Stimulated activated memory B cell treated with anti-CD40 and anti-IgM and Interleukin-4, amounts not matched to agents 10 μg/mL and 1 μg/mL and 100 μg/mL, for 72 hours (primary cell): Measurements from ENCODE around the gene GOLGA6L10.
"Not testable (repeated sequence)": the region's sequence is repeated elsewhere in the genome, so short reads cannot be mapped to it uniquely, and the experiment has no call there.

ENCODE experiments used
- ATAC-seq: fragments of 150-1000 bp; cut with Tn5 transposase; 2 replicates; pipeline ENCODE4 v1.10.0; 2021
- H3K27ac Mint-ChIP-seq: one replicate; pipeline ENCODE4 v1.8.0; 2022; ENCODE audit warnings: mild to moderate bottlenecking, mixed read lengths
- H3K27me3 Mint-ChIP-seq: one replicate; pipeline ENCODE4 v1.8.0; 2022; ENCODE audit warnings: mixed read lengths
- H3K36me3 Mint-ChIP-seq: one replicate; pipeline ENCODE4 v1.8.0; 2022; ENCODE audit warnings: mixed read lengths
- H3K4me1 Mint-ChIP-seq: one replicate; pipeline ENCODE4 v1.8.0; 2022; ENCODE audit warnings: mixed read lengths
- H3K4me3 Mint-ChIP-seq: one replicate; pipeline ENCODE4 v1.8.0; 2022; ENCODE audit warnings: mild to moderate bottlenecking, moderate library complexity, mixed read lengths
- H3K9me3 Mint-ChIP-seq: one replicate; pipeline ENCODE4 v1.8.0; 2022; ENCODE audit warnings: mixed read lengths

The GOLGA6L10 gene

DNA sequence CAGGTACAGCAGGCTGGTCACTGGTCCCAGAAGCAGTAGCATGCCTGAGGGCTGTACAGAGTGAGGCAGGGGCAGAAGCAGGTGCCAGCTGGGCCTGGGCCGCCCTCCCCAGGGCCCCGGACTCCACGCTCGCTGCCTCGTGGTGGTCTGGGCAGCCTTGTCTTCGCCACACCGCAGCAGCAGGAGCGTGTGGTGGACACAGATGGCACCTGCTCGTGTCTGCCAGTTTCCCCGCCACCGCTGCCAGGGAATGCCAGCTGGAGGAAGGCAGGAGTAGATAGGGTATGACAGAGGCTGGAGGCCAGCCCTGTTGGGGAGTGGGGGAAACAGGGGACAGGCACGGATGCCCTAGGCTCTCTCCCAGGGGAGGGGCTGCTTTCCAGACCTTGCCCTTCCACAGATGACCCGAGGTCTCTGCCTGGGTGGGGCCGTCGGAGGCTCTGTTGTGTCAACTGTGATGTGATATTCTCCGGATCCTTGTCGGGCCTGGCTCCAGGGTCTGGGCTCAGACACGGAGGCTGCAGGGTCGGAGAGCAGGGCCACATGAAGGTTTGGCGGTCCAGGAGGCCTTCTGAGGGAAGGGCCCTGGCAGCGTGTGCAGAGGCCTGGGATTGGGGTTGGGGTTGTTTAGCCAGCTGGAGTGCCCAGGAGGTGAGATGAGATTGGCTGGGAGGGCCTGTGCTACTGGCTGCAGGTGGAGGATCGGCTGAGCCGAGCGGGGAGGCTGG, 33.6 kb downstream of the GOLGA6L10 start:
- Mint-ChIP-seq H3K9me3 (peaks cover 5% of the 10 kb centered on the region), H3K36me3 (peaks cover 8% of the 10 kb centered on the region), H3K27ac (no peak overlapping the region), H3K4me3 (no peak overlapping the region), H3K27me3 (peaks cover 22% of the 10 kb centered on the region), H3K4me1 (no peaks in the 10 kb centered on the region)
- ATAC-seq: no peak

DNA sequence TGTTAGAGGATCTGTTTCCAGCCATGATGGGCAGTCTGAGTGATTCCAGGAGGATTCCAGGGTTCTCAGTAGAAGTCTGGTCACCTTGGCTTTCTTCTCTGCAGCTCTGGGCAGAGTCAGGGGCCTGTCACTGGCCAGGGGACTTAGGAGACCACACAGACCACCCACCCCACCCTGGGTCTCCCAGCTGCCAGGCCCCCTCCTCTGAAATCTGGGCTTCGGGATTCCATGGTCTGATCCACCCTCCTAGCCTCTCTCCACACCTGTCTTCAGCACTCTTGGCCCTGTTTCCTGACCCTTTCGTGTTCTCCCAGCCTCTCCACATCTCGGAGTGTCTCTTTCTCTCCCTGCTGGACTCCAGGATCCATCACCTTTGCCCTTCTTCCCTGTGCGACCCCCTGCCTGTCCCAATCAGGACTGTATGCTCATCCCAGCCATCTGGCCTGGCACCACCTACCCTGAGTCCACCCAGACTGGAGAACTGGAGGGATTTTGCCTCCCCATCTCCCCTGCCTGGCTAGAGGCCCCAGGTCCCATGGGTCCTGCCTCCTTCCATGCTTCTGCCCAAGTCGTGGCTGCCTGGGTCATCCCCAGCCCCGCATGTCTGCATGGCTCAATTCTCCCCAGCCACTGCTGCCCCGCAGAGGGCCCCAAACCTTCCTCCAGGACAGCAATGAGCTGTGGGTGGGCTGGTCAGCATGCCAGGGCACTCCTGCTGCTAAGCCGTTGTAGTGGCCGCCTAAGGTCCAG, 34.3 kb downstream of the GOLGA6L10 start:
- peaks cover 8% of the 10 kb centered on the region for H3K9me3 Mint-ChIP-seq
- H3K4me1 Mint-ChIP-seq: no peaks in the 10 kb centered on the region
- H3K4me3 Mint-ChIP-seq: no peak overlapping the region
- no peak overlapping the region for H3K27ac Mint-ChIP-seq
- peaks cover 22% of the 10 kb centered on the region for H3K27me3 Mint-ChIP-seq
- H3K36me3 Mint-ChIP-seq: peaks cover 12% of the 10 kb centered on the region
- ATAC-seq: no peak

DNA sequence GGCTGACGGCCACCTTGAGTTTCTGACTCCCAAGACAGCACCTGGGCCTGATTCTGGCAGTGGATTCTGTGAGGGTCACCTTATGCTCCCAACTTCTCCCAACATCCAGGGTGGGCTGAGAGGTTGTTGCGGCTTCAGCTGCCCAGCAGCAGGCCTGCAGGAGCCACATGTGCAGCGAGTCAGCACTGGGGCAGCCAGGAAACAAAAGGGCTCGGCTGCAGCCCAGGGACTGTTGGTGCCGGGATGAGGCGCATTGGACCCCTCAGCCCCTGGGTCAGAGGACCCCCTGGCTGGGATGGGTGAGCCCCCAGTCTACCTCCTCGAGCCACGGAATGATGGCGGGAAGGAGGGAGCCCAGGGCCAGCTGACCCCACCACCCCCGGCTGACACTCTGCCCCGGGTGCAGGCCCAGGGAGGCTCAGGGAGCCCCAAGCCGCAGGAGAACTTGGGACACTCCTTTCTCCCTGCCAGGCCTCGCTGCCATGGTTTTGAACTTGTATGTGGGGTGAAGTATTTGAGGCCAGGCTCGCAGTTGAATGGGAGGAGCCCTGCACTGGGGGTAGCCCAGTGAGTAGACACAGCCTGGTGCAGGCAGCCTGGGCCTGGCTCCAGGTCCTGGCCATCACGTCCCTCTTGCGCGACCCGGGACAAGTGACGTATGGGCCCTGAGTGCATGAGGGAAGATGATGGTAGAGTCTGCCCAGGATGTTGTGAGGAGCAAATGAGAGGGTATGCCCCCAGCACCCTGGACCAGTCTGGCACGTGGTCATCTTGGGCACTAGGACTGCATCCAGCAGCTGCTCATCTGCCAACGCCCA, 35.1 kb downstream of the GOLGA6L10 start:
- not testable (repeated sequence) for ATAC-seq, H3K27ac Mint-ChIP-seq

DNA sequence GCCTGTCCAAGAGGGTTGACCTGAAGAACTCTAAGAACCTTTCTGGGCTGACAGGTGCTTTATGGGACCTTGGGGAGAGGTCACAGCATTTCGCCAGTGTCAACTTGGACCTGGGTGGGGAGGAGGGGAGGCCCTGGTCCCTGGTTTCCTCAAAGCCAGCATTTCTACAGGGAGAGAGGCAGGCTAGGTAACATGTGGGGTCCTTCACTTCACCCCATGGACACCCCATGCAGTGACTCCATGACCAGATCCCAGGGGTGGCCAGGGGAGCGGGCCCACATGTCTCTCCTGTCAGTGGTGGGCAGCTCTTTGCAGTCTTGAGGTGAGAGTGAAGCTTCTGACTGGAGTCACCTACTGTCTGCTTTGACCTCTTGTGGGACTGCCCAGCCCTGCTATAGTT, 35.8 kb downstream of the GOLGA6L10 start:
- no peaks in the 10 kb centered on the region for H3K4me1 Mint-ChIP-seq
- H3K4me3 Mint-ChIP-seq: no peak overlapping the region
- peaks cover 12% of the 10 kb centered on the region for H3K36me3 Mint-ChIP-seq
- peaks cover 8% of the 10 kb centered on the region for H3K9me3 Mint-ChIP-seq
- H3K27ac Mint-ChIP-seq: no peak overlapping the region
- H3K27me3 Mint-ChIP-seq: peaks cover 22% of the 10 kb centered on the region
- no peak for ATAC-seq

More for the DNA sequence above, 35.1 kb downstream of the GOLGA6L10 start:
- H3K36me3 Mint-ChIP-seq: peaks cover 12% of the 10 kb centered on the region
- H3K27me3 Mint-ChIP-seq: peaks cover 22% of the 10 kb centered on the region
- not testable (repeated sequence) for H3K4me1 Mint-ChIP-seq, H3K4me3 Mint-ChIP-seq, H3K9me3 Mint-ChIP-seq

DNA sequence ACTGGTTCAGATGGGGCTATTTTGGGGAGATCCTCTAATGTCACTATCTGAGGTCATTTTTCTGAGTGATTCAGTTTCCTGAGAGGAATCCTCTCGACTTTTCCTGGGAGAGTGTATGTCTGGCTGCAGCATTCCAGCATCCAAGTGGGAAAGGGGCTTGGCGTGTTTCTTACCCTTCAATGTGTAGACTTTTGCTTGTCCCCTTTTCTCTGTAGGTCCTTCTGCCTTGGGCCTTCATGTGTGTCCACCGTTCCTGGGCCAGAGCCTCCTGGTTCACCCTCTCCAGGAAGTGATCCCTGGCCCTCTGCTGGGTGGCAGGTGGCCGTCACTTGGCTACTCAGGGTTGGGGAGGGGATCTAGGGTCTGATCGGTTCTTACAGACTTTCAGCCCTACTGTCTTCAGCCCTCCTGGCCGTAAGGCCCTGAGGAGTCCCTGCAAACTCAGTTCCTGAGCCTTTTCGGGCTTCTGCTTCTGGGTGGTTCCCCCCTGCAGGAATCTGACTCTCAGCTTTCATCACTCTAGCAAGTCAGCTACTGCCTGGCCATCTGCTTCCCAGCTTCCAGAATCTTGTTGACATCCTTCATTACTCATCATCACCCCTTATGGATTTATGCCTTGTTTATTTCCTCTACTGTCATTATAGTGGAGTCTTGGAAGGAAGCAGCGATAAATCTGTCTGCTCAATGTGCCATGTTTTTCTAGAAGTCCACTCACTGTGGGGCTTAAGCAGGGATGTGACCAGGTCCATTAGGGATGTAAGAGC, 36.5 kb downstream of the GOLGA6L10 start:
- ATAC-seq: no peak
- peaks cover 12% of the 10 kb centered on the region for H3K36me3 Mint-ChIP-seq
- H3K4me1 Mint-ChIP-seq: no peaks in the 10 kb centered on the region
- peaks cover 8% of the 10 kb centered on the region for H3K9me3 Mint-ChIP-seq
- H3K4me3 Mint-ChIP-seq: no peak overlapping the region
- no peak overlapping the region for H3K27ac Mint-ChIP-seq
- H3K27me3 Mint-ChIP-seq: peaks cover 22% of the 10 kb centered on the region

DNA sequence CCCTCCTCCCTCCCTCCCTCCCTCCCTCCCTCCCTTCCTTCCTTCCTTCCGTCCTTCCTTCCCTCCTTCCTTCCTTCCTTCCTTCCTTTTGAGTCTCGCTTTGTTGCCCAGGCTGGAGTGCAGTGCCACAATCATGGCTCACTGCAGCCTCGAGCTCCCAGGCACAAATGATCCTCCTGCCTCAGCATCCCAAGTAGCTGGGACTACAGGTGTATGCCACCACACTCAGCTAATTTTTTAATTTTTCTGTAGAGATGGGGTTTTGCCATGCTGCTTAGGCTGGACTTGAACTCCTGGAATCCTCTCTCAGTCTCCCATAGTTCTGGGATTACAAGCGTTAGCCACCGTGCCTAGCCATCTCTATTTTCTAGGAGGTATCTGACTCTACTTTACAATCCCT, 38.0 kb downstream of the GOLGA6L10 start:
- not testable (repeated sequence) for H3K4me1 Mint-ChIP-seq, H3K4me3 Mint-ChIP-seq, H3K9me3 Mint-ChIP-seq, H3K27ac Mint-ChIP-seq, ATAC-seq
- H3K36me3 Mint-ChIP-seq: peaks cover 12% of the 10 kb centered on the region
- H3K27me3 Mint-ChIP-seq: peaks cover 16% of the 10 kb centered on the region

DNA sequence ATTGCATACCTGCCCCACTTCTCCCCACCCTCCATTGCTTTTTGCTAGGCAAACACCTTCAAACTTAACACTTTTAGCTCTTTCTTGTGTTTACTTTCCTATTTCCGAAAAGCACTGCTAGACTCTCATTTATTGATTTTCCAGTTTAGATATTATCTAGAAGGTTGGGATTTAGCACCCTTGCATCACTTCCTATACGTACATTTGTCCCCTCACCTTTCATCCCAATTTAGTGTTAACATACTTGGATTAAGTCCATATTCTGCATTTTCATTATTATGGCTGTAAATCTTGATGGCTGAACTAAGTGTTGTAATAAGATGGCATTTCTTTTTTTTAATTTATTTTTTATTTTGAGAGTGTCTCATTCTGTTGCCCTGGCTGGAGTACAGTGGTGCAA, 39.5 kb downstream of the GOLGA6L10 start:
- Mint-ChIP-seq H3K36me3 (peaks cover 12% of the 10 kb centered on the region), H3K4me1 (no peaks in the 10 kb centered on the region), H3K4me3 (no peak overlapping the region), H3K27me3 (peaks cover 2% of the 10 kb centered on the region), H3K9me3 (peaks cover 8% of the 10 kb centered on the region), H3K27ac (no peak overlapping the region)
- ATAC-seq: no peak

DNA sequence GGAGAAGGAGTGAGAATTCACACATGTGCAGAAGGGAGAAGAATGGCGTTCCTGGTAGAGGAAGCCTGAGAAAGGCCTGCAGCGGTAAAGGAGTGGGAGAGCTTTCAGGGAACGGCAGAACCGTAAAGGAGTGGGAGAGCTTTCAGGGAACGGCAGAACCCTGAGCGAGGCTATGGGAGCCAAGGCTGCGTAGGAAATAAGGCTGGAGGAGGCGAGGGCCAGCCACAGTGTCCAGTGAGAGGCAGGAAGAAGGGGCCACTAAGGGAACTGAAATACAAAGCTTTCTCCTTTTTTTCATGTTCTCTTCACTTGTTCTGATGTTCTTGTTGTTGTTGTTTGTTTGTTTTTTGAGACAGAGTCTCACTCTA, 41.6 kb downstream of the GOLGA6L10 start:
- H3K27me3 Mint-ChIP-seq: no peaks in the 10 kb centered on the region
- H3K4me3 Mint-ChIP-seq: no peak overlapping the region
- H3K4me1 Mint-ChIP-seq: no peaks in the 10 kb centered on the region
- H3K27ac Mint-ChIP-seq: no peak overlapping the region
- peaks cover 12% of the 10 kb centered on the region for H3K36me3 Mint-ChIP-seq
- ATAC-seq: no peak
- peaks cover 8% of the 10 kb centered on the region for H3K9me3 Mint-ChIP-seq

DNA sequence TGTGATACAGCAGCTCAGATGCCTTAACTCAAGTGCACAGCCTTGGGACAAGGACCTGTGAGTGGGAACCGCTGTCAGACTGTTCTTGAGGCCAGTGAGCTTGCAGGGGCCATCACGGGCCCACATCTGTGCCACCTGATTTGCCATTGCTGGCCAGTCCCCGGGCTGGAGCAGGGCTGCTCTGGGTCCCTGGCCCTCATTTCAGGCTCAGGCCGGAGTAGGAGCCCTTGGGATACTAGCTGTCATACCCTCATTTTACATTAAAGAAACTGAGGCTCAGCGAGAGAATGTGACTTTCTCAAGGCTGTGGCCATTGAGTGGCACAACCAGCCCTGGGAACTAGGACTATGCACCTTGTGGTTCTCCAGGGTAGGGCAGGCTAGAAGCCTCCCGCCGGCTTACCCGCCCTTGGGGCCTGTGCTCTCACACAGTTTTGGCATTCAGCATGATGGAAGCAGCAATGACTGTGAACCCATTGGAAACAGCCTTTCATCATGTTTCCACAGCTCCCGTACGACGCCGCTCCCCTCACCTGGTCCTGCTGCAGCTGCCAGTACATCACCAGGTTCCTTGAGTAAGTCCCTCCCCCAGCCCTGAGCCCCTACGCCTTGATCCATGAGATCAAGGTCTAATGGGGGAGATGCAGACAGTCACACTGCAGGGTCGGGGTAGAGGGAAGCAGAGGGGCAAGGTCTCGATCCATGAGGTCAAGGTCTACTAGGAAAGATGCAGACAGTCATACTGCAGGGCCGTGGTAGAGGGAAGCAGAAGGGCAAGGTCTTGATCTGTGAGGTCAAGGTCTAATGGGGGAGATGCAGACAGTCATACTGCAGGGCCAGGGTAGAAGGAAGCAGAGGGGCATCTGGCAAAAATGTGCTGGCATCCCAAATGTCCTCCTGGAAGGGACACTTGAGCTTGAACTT, 42.2 kb downstream of the GOLGA6L10 start:
- no peaks in the 10 kb centered on the region for H3K4me1 Mint-ChIP-seq
- no peak for ATAC-seq
- peaks cover 12% of the 10 kb centered on the region for H3K36me3 Mint-ChIP-seq
- H3K4me3 Mint-ChIP-seq: no peak overlapping the region
- H3K27me3 Mint-ChIP-seq: no peaks in the 10 kb centered on the region
- H3K27ac Mint-ChIP-seq: no peak overlapping the region
- peaks cover 8% of the 10 kb centered on the region for H3K9me3 Mint-ChIP-seq

DNA sequence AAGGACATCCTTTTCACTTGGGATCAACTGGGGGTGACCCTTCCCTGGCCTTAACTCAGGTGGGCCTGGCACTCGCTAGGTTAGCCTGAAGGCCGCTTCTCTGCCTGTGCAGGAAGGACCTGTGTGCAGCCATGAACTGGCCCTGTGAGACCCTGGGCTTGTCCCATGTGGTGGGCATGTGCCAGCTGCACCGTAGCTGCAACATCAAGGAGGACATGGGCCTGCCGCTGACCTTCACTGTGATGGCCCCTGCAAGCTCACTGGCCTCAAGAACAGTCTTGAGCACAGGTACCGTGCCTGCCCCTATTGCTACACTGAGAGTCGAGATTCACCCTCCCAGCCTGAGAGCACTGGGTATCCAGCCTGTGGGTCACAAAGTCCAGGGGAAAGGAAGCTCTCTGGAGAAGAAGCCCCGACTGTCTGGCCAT, 43.6 kb downstream of the GOLGA6L10 start:
- peaks cover 3% of the 10 kb centered on the region for H3K9me3 Mint-ChIP-seq
- H3K27me3 Mint-ChIP-seq: no peaks in the 10 kb centered on the region
- no peaks in the 10 kb centered on the region for H3K4me1 Mint-ChIP-seq
- H3K36me3 Mint-ChIP-seq: peaks cover 3% of the 10 kb centered on the region
- H3K4me3 Mint-ChIP-seq: no peak overlapping the region
- H3K27ac Mint-ChIP-seq: no peak overlapping the region
- no peak for ATAC-seq

DNA sequence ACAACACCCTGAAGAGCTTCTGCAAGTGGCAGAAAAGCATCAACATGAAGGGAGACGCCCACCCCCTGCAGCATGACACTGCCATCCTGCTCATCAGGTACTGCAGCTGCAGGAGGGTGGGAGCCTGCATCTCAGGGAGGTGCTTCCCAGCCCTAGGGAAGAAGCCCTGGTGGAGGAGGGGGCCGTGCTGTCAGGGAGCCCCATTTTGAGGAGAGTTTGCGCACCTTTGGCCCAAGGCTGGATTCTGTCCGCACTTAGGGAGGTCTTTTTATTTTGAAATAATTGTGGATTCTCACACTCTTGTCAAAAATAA, 44.5 kb downstream of the GOLGA6L10 start:
- Mint-ChIP-seq H3K4me1 (no peaks in the 10 kb centered on the region), H3K27me3 (no peaks in the 10 kb centered on the region), H3K36me3 (no peaks in the 10 kb centered on the region), H3K9me3 (no peaks in the 10 kb centered on the region), H3K4me3 (no peak overlapping the region), H3K27ac (no peak overlapping the region)
- ATAC-seq: no peak

DNA sequence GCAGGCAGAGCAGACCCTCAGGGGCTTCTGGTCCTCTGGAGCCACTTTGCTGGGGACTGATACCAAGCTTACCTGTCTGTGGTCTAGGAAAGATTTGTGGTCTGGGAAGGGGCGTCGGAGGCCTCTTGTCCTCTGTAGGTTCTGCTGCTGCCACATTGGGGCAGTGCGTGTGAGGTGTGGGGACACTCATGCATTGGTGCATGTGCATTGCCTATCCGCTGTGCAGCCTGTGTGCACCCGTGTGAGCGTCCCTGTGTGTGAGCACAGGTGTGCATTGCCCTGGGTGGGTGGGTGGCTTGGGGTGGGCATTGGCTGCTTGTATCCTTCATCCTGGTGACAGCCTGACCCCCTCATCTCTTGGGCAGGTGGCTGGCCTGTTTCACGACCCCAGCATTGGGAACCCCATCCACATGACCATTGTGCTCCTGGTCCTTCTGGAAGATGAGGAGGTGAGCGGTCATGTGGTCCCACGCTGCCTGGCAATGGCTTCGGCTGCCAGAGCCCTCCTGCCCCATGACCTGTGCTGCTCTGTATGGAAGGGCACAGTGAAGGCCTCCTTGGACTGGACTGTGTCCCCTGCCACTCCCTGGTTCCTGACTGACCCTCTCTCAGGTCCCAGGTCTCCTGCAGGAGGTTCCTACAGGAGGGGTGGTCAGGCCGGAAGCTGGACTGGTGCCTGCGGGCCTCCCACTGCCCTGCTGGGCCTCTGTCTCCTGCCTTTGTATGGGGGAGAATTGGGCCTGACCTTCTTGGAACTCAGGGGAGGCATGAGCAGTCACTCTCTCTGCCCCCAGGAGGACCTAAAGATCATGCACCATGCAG, 45.1 kb downstream of the GOLGA6L10 start:
- no peak overlapping the region for H3K4me3 Mint-ChIP-seq
- no peaks in the 10 kb centered on the region for H3K9me3 Mint-ChIP-seq
- H3K4me1 Mint-ChIP-seq: no peaks in the 10 kb centered on the region
- peaks cover 2% of the 10 kb centered on the region for H3K27me3 Mint-ChIP-seq
- no peak overlapping the region for H3K27ac Mint-ChIP-seq
- ATAC-seq: no peak
- H3K36me3 Mint-ChIP-seq: no peaks in the 10 kb centered on the region

DNA sequence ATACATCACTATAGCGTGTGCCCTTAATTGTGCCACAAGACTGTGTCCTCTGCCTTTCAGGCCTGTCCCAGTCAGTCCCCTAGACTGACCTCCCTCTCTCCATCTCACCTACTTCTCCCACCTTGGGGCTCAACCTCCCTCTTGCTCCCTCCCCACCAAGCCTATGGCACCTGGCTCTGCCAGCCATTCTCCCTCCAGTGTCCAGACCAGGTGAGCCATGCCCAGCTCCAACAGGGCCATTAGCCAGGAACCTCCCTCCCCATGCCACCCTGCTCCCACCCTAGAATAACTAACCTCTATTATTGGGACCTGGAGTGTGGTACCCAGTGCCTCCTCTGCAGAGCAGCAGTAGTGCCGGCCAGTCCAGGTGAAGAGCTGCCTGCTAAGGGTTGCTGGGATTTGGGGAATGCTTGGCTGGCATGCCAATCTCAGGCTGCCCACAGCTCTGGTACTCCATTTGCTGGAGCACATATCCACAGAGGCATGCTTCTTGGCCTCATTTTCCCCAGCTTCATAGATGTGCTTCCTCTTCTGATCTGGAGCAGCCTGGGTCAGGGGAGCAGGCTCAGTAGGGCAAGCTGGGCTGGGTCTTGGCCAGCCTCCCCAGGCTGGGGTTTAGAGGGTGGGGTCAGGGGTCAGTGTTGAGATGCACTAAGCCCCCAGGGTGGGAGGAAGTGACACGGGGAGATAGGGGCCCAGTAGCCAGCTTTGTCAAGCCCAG, 47.8 kb downstream of the GOLGA6L10 start:
- Mint-ChIP-seq H3K4me1 (no peaks in the 10 kb centered on the region), H3K4me3 (no peak overlapping the region), H3K27me3 (peaks cover 25% of the 10 kb centered on the region), H3K27ac (no peak overlapping the region), H3K36me3 (no peaks in the 10 kb centered on the region), H3K9me3 (no peaks in the 10 kb centered on the region)
- ATAC-seq: peak; percentile 13
